K562 treated with DMSO at 1 percent for 24 hours (cell line): ENCODE data around the gene CSAD. TPM values are rescaled to one million over a fixed set of nuclear protein-coding genes. Genes with fewer than 3 reads are reported as not detected.

Experiments
- total RNA-seq: library from RNA; unstranded; fragments of 300-600 nt; gene quantifications from 2 replicates; pipeline ENCODE4 v1.2.3, GENCODE V29; 2022; ENCODE audit warnings: low read depth; ENCODE audit not compliant: insufficient read depth

CSAD gene
- 11.8 and 13.8 TPM in 2 replicates for total RNA-seq

DNA sequence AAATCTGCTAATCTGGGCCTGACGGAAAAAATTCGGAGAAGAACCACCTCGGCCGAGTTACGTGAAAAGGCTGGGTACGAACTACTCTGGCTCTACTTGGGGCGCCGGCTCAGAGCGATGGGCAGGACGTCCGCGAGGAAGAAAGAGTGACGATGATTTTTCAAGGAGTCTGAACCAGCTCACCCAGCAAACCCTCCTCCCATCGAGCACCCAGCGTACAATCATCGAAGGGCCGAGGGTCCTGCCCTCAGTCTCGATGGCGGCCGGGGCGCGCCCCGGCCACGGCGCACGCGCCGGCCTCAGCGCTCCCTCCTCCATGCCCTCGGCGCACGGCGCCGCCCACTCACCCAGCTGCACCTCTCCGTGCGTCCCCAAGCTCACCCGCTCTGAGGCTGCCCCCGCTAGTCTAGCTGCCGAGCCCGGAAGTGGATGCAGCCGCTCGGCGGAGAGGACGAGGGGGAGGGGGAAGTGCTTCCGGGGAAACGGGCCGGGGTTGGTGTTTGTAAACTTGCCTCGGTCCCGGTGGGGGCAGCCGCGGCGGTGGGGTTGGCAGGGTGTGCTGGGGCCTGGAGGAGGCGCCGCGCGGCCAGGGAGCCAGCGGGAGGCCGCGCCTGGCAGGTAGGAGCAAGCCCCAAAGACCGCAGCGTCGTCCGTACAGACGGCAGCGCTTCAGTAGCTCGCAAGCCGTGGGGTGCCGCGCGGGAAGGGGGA is at the start of gene CSAD, which contains the start of gene ZNF740:
CSAD (minus strand) TSS at position 706 of the 711 bp plus-strand sequence. CDS start 7,455 bp downstream, outside the sequence.
ZNF740 (plus strand) TSS at position 503 of the 711 bp plus-strand sequence. CDS start 1,262 bp downstream, outside the sequence.

GRCh38 chr12:53207042-53207441 is 26.3 kb upstream of the CSAD start, which contains the start of gene ITGB7:
Gene ITGB7 (minus strand): TSS chr12:53207251. CDS start chr12:53200443, 6,808 bp downstream.

Other genes starting within 250 kb of the CSAD start
- 385 and 414 TPM in 2 replicates for gene KRT18, start 231.8 kb downstream of the CSAD start, total RNA-seq
- 250 and 262 TPM in 2 replicates for gene EIF4B, start 174.5 kb downstream of the CSAD start, total RNA-seq
- 5.0 and 7.3 TPM in 2 replicates for gene TNS2, start 130.9 kb downstream of the CSAD start, total RNA-seq
- 25.9 and 26.5 TPM in 2 replicates for gene SPRYD3, start 101.5 kb downstream of the CSAD start, total RNA-seq
- 1.4 TPM in 1 of 2 replicates, not detected in the other for gene IGFBP6, start 83.3 kb downstream of the CSAD start, total RNA-seq
- gene SOAT2, start 77.4 kb downstream of the CSAD start, total RNA-seq = not detected in 2 replicates
- gene ZNF740, start 203 bp downstream of the CSAD start, total RNA-seq = 17.8 and 19.3 TPM in 2 replicates
- gene ITGB7, start 26.3 kb upstream of the CSAD start, total RNA-seq = 1.4 and 1.6 TPM in 2 replicates
- gene RARG, start 51.3 kb upstream of the CSAD start, total RNA-seq = 5.7 and 8.1 TPM in 2 replicates
- 35.7 and 41.1 TPM in 2 replicates for gene ESPL1, start 87.4 kb upstream of the CSAD start, total RNA-seq
- gene PFDN5, start 114.6 kb upstream of the CSAD start, total RNA-seq = 578 and 589 TPM in 2 replicates
- 4.4 and 6.6 TPM in 2 replicates for gene MYG1, start 118.8 kb upstream of the CSAD start, total RNA-seq
- 76.6 and 87.2 TPM in 2 replicates for gene AAAS, start 140.7 kb upstream of the CSAD start, total RNA-seq
- gene SP7, start 155.4 kb upstream of the CSAD start, total RNA-seq = not detected in 2 replicates
- 28.2 and 29.2 TPM in 2 replicates for gene SP1, start 199.3 kb upstream of the CSAD start, total RNA-seq
- 44.0 and 52.1 TPM in 2 replicates for gene AMHR2, start 242.9 kb upstream of the CSAD start, total RNA-seq